Fibroblast of lung (primary cell): ENCODE data around the gene CTDSPL. TPM values are rescaled to one million over a fixed set of nuclear protein-coding genes. Genes with fewer than 3 reads are reported as not detected.

Source experiments
- DNase-seq, 2 donors: peaks; one replicate each; pipeline versions ENCODE4 v3.0.0 to v3.0.0-alpha.2; 2010; ENCODE audit warnings: low read depth in 2 of 2
- H2AFZ ChIP-seq: 2 replicates; pipeline ENCODE4 v1.5.1; 2012; ENCODE audit warnings: low read length, control low read depth, inconsistent platforms
- H3K27ac ChIP-seq: 2 replicates; pipeline ENCODE4 v1.5.1; 2011; ENCODE audit warnings: low read length, control low read depth; ENCODE audit not compliant: insufficient read depth
- H3K27me3 ChIP-seq: 2 replicates; pipeline ENCODE4 v1.5.1; 2011; ENCODE audit warnings: mild to moderate bottlenecking, low read length; ENCODE audit not compliant: control insufficient read depth, insufficient read depth
- H3K36me3 ChIP-seq: 2 replicates; pipeline ENCODE4 v1.5.1; 2011; ENCODE audit warnings: low read length; ENCODE audit not compliant: control insufficient read depth, insufficient read depth
- H3K4me1 ChIP-seq: 2 replicates; pipeline ENCODE4 v1.5.1; 2011; ENCODE audit warnings: low read length; ENCODE audit not compliant: control insufficient read depth, insufficient read depth; ENCODE audit errors: extremely low read depth
- H3K4me2 ChIP-seq: 2 replicates; pipeline ENCODE4 v1.5.1; 2011; ENCODE audit warnings: low read length, control low read depth; ENCODE audit not compliant: insufficient read depth; ENCODE audit errors: extremely low read depth
- H3K4me3 ChIP-seq, 4 experiments: fragments of 200-600 bp in 1 of 4; sonication (generic) in 1 of 4; replicated peaks in 1 of 4; 2 replicates each; pipeline ENCODE4 v1.5.1; 2011 to 2016; ENCODE audit warnings: low read length in 4 of 4, low read depth in 3 of 4, mild to moderate bottlenecking in 3 of 4, control low read depth in 2 of 4, inconsistent platforms in 1 of 4, mixed read lengths in 1 of 4; ENCODE audit not compliant: insufficient read depth in 1 of 4; ENCODE audit errors: control extremely low read depth in 1 of 4
- H3K79me2 ChIP-seq: 2 replicates; pipeline ENCODE4 v1.5.1; 2012; ENCODE audit warnings: mild to moderate bottlenecking, low read length, inconsistent platforms; ENCODE audit not compliant: control insufficient read depth, insufficient read depth
- H3K9ac ChIP-seq: 2 replicates; pipeline ENCODE4 v1.5.1; 2011; ENCODE audit warnings: mild to moderate bottlenecking, low read length, control low read depth; ENCODE audit not compliant: insufficient read depth
- H3K9me3 ChIP-seq: 2 replicates; pipeline ENCODE4 v1.5.1; 2012; ENCODE audit warnings: low read depth, low read length; ENCODE audit not compliant: control insufficient read depth, insufficient read depth
- H4K20me1 ChIP-seq: 2 replicates; pipeline ENCODE4 v1.5.1; 2011; ENCODE audit warnings: low read length; ENCODE audit not compliant: control insufficient read depth, insufficient read depth; ENCODE audit errors: extremely low read depth
- EZH2 ChIP-seq: IDR thresholded peaks from 2 replicates; pipeline ENCODE4 v1.5.1; 2012; ENCODE audit warnings: low read length, control low read depth, mild to moderate bottlenecking; ENCODE audit errors: missing control alignments
- polyA plus RNA-seq, 2 donors: library from polyadenylated mRNA; depleted of rRNA in 1 of 2; stranded (reverse) in 1 of 2; unstranded in 1 of 2; fragments of >200 nt; gene quantifications; 2 replicates each; pipeline ENCODE4 v1.2.1, GENCODE V29; 2011 to 2012; ENCODE audit warnings: missing spikeins in 1 of 2
- total RNA-seq: library from RNA; depleted of rRNA; stranded (reverse); fragments of >200 nt; gene quantifications from 2 replicates; pipeline ENCODE4 v1.2.1, GENCODE V29; 2014
- TF ChIP-seq, protein P1 (sequence below), 2 donors: IDR thresholded peaks in 1 of 2; conservative IDR thresholded peaks in 1 of 2; 1 replicate in 1 of 2; 2 replicates in 1 of 2; pipeline ENCODE4 v1.5.1; 2011 to 2012; ENCODE audit warnings: low read length in 2 of 2, control low read depth in 1 of 2, inconsistent platforms in 1 of 2, low read depth in 1 of 2, mild to moderate bottlenecking in 1 of 2

The CTDSPL gene
- total and polyA plus RNA-seq, 2 donors (not counting 1 experiment from before 2014, with no cell fraction given) = 34.0 to 51.5 TPM

- Histone ChIP-seq H3K79me2 (no peaks in the 10 kb centered on the region), H2AFZ (no peak overlapping the region), H3K9me3 (no peaks in the 10 kb centered on the region), H3K4me1 (peaks cover 6% of the 10 kb centered on the region), H3K27ac (no peak overlapping the region), H3K27me3 (no peaks in the 10 kb centered on the region), H3K4me3 (no peak overlapping the region), H3K4me2 (no peak overlapping the region), H3K36me3 (no peaks in the 10 kb centered on the region), H3K9ac (no peak overlapping the region), H4K20me1 (no peaks in the 10 kb centered on the region)
- no peak for DNase-seq
- TF ChIP-seq EZH2 = no peak
- TF ChIP-seq, protein P1, sequence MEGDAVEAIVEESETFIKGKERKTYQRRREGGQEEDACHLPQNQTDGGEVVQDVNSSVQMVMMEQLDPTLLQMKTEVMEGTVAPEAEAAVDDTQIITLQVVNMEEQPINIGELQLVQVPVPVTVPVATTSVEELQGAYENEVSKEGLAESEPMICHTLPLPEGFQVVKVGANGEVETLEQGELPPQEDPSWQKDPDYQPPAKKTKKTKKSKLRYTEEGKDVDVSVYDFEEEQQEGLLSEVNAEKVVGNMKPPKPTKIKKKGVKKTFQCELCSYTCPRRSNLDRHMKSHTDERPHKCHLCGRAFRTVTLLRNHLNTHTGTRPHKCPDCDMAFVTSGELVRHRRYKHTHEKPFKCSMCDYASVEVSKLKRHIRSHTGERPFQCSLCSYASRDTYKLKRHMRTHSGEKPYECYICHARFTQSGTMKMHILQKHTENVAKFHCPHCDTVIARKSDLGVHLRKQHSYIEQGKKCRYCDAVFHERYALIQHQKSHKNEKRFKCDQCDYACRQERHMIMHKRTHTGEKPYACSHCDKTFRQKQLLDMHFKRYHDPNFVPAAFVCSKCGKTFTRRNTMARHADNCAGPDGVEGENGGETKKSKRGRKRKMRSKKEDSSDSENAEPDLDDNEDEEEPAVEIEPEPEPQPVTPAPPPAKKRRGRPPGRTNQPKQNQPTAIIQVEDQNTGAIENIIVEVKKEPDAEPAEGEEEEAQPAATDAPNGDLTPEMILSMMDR (conservative IDR thresholded peaks at IDR 0.05 in 1 of 2, IDR thresholded peaks at IDR 0.05 in 1 of 2; ENCODE audit: low read depth in 1 of 2, low read length in 2 of 2) = no peak
Observed at GRCh38 chr3:38026856-38027255, 165.2 kb downstream of the CTDSPL start.

DNA sequence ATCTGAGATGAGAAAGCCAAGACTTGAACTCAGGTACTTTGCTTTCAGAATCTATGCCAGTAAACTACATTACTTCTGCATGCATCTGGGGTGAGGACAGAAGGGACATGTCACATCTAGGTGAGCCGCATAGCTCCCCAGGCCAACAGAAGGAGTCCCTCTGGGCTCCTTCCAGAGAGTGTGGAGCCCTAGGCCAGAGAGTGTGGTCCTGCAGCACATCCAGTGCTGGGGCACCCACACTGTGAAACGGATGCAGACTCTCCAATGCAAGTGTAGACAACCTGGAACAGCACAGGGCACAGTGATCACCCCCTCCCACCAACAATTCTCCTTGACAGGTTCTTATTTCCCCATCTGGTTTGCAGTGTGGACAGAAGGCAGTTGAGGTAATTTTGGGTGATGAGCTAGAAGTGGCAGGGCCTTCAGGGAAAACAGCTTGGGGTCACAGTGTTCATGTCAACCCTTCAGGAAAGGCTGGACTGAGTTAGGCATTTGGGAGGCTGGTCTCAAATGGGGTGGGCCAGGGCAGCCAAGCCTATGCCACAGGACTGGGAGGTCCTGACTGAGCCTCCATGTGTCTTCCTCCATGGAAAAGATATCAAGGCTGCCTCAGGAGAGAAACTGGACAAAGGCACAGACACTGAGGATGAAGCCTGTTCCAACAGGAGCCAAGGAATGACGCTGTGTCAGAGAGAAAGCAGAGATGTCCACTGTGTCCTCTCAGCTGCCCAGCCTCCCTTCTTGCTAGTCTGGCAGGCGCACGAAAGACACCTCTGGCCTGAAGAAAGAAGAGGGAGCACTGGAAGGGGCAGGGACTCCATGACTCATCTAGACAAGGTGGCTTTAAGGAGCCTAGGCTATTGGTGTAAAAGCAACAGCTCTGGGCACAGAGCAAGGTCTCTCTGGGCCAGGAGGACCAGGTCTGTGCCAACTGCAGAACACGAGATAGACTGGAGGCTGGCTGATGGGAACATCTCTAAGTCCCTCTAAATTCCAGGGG, 166.1 kb downstream of the CTDSPL start:
- H3K4me3 ChIP-seq = peak overlapping the region in 1 of 4 experiments; percentile 72
- H2AFZ ChIP-seq = no peak overlapping the region
- H3K9ac ChIP-seq = no peak overlapping the region
- no peak for TF ChIP-seq EZH2
- TF ChIP-seq, protein P1 (conservative IDR thresholded peaks at IDR 0.05 in 1 of 2, IDR thresholded peaks at IDR 0.05 in 1 of 2; ENCODE audit: low read depth in 1 of 2, low read length in 2 of 2) = no peak
- H3K27ac ChIP-seq = no peak overlapping the region
- H3K79me2 ChIP-seq = no peaks in the 10 kb centered on the region
- H3K36me3 ChIP-seq = no peaks in the 10 kb centered on the region
- no peak for DNase-seq
- no peak overlapping the region for H3K4me2 ChIP-seq
- H3K27me3 ChIP-seq = no peaks in the 10 kb centered on the region
- no peaks in the 10 kb centered on the region for H4K20me1 ChIP-seq
- peaks cover 6% of the 10 kb centered on the region for H3K4me1 ChIP-seq
- H3K9me3 ChIP-seq = no peaks in the 10 kb centered on the region

DNA sequence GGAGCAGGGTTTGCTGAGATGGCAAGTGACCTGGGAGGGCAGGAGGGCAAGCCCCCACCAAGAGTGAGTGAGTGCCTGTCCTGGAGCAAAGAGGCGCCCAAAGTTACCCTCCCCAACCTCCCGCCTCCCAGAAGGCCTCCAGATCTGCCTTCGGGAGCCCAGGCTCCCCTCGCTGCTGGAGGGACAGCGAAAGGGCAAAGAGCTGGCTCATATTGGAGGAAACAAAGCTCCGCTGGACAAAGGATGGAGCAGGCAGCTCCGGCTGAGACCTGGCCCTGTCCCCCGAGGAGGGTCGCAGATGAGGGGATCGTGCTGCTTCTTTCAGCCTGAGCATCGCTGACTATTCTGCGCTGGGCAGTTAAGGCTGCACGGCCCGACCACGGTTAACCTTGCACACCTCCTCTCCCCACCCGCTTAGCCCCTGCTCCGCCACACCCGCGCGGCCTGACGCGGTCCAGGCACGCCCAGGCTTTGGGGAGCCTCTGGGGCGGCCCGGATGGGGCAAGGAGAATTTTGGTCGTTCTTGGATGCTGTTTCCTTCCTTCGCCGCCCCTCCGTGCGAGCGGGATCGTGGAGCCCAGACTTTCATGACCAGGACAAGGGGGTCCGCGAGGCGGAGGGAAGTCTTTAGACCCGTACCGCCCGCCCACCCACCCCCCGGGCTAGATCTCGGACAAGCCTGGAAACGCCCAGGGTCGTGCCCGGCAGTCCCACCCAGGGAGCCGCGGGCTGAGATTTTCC, 167.1 kb downstream of the CTDSPL start:
- Histone ChIP-seq H3K79me2 (no peaks in the 10 kb centered on the region), H3K9ac (peak overlapping the region; percentile 66), H2AFZ (peak overlapping the region; percentile 18), H3K27me3 (no peaks in the 10 kb centered on the region), H3K36me3 (no peaks in the 10 kb centered on the region), H4K20me1 (no peaks in the 10 kb centered on the region), H3K4me1 (peaks cover 6% of the 10 kb centered on the region), H3K9me3 (no peaks in the 10 kb centered on the region), H3K4me3 (peak overlapping the region; percentile 54 to 72 (median 55)), H3K4me2 (peak overlapping the region; percentile 69), H3K27ac (no peak overlapping the region)
- DNase-seq = no peak
- TF ChIP-seq, protein P1 (conservative IDR thresholded peaks at IDR 0.05 in 1 of 2, IDR thresholded peaks at IDR 0.05 in 1 of 2; ENCODE audit: low read depth in 1 of 2, low read length in 2 of 2) = no peak
- no peak for TF ChIP-seq EZH2
